Heart left ventricle (tissue), 13 donors: Measurements from ENCODE around the gene ANKRD40CL.

Source experiments
- CTCF ChIP-seq, 12 donors: fragments of 200-600 bp; sonication (generic) in 4 of 12; IDR thresholded peaks; one replicate each; pipeline versions ENCODE4 v1.5.0 to v1.8.0; 2018 to 2022; ENCODE audit warnings: antibody characterized with exemption in 12 of 12, mild to moderate bottlenecking in 5 of 12
- POLR2A ChIP-seq, 2 donors: fragments of 450-650 bp; IDR thresholded peaks; one replicate each; pipeline ENCODE4 v1.6.1; 2017; ENCODE audit warnings: antibody characterized with exemption in 2 of 2, mild to moderate bottlenecking in 2 of 2, moderate library complexity in 2 of 2
- donor health status: ischemic (EF 13 %, LVEDD 7.1; RV severe dilation, severe dysfunction).
- donor health status: DM: no; HTN: yes; CAD: no.
- donor health status: DM: no; HTN: no; CAD: no.
- donor health status: ischemic (EF 25% LVEDD 6.9; RV normal size, moderate dysfunction).
- donor health status: ischemic (EF 25% LVEDD 5.7; RV mildly dilated, moderate dysfunction).
- donor health status: ischemic (EF 35%, LVEDD 5.7; RV mildly dilated, moderate dysfunction).
- donor health status: nonischemic (EF 11% LVEDD 7.7; RV severe dilation, severe dysfunction).
- donor health status: DM: yes; HTN: yes; CAD: no.
- donor health status: PGD.
- donor health status: ischemic (EF 29% LVEDD 5.4; RV normal size, mild dysfunction).
- donor health status: nonischemic (EF 23%, LVEDD 6.1; RV moderate dilation, normal function).

- no peak for TF ChIP-seq CTCF (IDR thresholded peaks at IDR 0.05)
- peak in 1 of 2 donors; percentile 73 for TF ChIP-seq POLR2A (IDR thresholded peaks at IDR 0.05)
Measured at GRCh38 chr17:50719144-50719923, 48.0 kb downstream of the ANKRD40CL start, which contains the start of gene LUC7L3.
